Activated T-helper 1 cell treated with Interleukin-2 at 50 U/mL for 16 hours (primary cell): ENCODE data around the gene GNAI3.

Experiments used
- DNase-seq: peaks from one replicate; pipeline ENCODE4 v3.0.0-alpha.2; 2020; ENCODE audit warnings: low read depth

The GNAI3 gene

DNA sequence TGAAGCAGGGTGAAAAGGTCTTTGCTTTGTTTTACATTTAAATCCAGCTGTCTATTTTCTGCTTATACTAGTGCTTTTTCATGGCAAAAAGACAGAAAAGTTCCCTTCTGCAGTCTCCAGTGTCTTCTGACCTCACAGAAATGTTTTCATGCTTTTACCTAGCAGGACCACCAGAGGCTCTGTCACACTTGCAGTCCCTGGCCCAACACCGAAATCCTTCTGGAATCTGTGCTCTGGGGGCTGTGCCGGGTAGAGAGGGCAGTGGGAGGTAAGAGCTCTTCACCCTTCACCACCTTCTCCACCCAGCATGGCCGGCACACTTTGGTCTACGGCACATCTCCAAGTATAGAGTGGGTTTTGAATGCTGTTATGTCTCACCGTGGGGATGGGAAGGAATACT, 50.2 kb downstream of the GNAI3 start:
- no peak for DNase-seq

DNA sequence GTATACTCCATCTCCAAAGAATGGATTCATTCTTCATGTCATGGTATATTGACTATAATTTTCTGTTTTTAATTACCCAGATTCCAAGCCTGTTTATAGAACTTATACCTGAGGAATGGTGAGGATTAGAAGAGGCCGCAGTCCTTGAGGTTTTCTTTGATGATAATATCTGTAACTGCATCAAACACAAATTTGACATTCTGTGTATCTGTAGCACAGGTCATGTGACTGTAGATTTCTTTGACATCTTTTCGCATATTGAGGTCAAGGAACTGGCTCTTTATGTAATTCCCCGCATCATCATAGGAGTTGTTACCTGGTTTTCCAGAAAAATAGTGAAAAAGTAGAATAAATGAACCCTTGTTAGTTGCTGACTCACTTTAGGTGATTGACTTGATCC, 54.8 kb downstream of the GNAI3 start:
- DNase-seq = no peak

DNA sequence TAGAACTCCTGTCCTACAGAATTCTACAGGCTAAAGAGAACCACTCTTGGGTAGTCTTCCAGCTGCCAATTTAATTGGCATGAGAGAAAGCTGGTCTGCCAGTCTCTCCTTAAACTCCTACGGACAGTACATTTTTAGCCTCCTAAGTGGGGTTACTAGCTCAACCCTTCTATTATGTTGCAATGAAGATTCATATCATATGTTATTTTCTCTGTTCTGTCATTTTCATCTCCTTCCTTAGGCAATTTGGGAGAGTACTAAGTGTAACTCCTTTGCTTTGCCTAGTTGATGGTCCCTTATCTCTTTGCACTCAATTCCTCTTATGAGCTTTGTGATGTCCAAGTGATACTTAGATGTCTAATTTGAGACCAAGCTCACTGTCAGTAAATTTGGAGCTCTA, 57.0 kb downstream of the GNAI3 start:
- DNase-seq = no peak

DNA sequence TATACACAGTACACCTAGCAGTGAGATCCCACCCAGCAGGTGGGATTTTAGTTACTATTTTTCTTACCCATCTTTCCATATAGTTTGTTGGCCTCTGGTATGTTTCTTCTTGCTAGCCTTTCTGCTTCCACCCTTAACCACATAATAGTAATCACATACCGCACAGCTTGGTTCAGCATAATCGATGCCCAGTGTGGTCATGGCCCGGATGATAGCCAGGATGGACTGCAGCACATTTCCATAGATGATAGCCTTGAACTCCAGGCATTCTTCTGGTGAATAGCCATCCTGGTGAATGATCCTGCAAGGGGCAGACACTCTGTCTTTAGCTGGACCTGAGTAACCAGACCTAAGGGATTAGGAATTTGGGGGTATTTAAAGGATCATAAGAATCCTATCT, 61.5 kb downstream of the GNAI3 start:
- DNase-seq = no peak

DNA sequence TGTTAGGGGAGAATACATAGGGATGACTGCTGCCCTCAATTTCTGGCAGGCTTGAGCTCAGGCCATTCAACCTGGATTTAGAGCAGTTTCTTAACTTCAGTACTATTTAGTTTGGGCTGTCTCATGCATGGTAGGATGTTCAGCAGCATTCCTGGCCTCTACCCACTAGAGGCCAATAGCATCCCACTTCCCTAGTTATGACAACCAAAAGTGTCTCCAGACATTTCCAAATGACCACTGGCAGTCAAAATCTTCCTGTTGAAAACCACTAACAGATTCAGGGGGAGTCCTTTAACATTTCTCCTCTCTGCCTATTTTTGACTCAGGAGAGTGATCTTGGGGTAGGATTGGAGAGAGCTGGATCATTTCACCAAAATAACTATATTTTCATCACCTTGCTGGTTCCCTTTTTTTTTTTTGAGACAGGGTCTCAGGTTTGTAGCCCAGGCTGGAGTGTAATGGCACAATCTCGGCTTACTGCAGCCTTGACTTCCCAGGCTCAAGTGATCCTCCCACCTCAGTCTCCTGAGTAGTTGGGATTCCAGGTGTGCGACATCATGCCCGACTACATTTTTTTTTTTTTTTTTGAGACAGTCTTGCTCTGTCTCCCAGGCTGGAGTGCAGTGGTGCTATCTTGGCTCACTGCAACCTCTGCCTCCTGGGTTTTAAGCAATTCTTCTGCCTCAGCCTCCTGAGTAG, 62.3 kb downstream of the GNAI3 start:
- DNase-seq = no peak

DNA sequence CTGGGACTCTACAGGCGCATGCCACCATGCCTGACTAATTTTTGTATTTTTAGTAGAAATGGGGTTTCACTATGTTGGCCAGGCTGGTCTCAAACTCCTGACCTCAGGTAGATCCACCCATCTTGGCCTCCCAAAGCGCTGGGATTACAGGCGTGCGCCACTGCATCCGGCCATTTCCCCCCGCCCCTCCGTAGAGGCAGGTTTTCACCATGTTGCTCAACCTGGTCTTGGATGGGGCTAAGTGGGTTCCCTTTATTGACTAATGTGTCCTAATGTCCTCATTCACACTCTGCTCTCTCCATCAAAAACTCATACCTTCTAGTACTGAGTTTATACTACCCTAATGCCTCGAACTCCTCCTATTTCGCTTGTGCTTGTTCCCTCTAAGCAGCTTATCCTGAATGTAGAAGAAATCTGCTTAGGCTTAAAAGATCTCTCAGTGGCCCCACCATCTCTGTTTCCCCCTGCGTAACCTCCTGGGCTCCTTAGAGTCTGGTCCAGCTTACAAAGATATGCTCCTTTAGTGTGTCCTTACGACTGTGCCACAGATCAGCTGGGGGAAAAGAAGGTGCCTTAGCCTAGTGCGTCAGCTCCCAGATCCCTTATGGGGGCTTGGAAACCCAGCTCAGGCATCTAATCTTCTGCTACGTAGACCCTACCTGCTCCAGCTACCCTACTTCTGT, 63.0 kb downstream of the GNAI3 start:
- no peak for DNase-seq

DNA sequence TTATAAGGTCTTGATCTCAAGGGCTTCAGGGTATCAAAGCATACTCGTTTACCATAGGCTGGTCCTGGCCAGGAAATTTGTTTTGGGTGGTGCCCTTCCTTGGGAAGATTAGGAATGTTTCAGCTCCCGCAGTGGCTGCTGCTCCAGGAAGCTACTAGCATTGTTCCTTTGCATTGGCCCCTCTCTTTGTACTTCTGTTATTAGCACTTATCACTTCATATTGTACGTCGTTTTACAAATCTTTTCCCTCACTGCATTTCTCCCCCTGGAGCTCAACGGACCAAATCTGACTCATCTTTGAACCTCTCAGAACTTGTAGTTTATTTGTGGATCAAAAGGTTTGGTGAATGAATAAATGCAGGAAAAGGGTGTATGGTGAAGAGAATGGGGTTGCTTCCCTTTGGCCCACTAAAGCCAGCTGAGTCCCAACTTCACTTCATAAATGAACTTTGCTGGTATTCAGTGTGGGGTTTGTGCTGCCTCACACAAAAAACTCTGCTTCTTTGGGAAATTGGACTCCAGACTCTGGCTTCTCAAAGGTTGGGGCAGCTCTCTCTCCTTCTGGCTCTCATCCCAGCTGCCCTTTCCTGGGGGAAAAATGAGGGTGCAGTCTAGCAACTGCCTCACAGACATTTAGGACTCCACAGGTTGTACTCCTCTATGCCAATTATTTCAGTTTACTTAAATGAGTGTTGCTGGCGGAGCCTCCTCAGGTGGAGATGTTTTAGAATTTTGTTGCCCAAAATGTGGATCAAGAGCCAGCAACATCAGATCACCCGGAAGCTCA, 65.1 kb downstream of the GNAI3 start:
- DNase-seq = no peak

DNA sequence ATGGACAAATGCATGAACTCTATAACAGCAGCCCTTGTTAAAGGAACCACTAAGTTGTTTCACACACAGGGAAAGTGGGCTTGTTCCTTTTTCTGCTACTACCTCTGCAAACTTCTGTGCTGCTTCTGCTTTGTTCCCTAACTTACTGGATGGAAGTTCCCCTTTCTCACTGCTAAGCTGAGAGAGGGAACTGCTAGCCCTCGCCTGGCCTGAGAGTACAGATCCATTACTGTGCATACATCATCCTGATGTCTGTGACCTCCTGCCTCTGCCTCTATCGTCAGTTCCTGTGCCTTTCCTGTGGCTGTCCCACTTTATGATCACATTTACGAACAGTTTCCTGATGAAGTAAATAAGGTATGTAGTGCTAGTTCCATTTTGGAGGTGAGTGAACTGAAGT, 67.5 kb downstream of the GNAI3 start:
- DNase-seq = no peak

DNA sequence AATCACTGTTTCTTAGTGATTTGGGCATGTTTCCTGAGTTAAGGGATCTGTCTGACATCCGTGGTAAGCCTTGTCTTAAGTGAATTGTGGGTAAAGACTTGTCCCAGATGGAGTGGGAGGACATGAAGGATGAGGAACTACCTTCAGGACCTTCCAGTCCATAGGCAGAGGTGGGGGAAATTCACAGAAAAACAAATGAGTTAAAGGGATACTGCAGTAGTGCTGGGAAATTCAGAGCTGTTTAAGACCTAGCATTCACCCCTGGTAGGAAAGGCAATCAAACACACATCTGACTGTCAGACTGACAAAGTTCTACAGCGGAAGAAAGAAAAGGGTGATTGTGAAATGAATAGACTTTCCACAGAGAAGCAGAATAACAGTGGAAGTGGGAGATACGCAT, 68.0 kb downstream of the GNAI3 start:
- DNase-seq = no peak

DNA sequence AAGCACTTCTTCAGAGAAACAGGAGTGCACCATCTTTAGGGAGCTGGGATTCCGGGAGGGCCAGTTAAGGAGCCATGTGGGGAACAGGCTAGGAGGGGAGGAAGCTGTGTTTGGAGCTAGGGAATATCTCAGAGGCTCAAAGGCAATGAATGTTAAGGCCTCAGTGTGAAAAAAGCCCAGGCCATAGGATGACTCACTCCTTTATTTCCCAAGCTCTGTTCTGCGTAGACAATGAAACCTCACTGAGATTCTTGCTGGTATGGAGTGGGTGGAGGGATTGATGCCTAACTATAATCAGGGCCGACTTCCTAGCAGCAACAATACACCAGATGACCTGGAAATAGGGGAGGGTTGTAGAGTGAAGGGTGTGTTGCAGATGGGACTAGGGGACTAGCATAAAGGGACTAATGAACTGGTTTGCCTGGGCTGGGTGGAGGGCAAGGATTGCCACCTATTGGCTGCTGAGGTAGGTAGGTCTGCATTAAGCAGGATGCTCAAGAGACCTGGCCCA, 68.9 kb downstream of the GNAI3 start:
- no peak for DNase-seq

DNA sequence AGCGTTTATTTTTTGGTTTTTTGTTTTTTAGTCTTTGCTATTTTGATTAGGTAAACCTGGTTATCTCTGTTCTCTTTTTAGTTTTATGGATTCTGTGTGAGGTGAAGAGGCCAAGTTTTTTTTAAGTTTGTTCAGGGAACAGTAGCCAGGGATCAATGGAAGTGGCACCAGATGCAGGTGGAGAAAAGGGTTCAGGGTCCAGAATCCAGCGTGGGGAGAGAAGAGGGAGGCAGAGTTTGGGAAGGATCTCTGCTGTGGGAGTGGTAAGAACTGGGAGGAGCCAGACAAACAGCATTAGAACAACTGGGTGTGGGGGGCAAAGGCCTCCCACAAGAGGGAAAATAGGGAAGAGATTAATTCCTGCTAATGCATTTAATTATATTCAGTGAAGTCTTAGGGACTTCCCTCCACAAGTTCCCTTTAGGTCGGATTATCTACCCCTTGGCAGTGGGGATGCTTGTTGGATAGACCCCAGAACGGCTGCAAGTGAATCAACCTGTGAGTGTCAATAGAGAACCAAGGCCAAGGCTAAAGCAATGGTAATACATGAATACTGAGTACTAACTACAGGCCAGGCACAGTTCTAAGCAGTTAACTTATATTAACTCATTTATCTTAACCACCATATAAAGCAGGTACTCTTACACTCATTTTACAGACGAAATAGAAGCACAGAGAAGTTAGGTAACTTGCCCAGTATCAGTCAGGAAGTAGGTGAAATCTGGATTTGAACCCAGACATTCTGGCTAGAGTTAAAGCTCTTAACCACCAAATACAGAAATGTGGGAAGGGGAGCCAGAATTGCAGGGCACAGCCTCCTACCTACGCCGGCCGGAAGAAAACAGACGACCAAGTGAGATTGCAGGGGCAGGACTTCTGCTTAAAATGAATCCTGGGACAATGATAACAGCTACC, 70.5 kb downstream of the GNAI3 start:
- DNase-seq = no peak

DNA sequence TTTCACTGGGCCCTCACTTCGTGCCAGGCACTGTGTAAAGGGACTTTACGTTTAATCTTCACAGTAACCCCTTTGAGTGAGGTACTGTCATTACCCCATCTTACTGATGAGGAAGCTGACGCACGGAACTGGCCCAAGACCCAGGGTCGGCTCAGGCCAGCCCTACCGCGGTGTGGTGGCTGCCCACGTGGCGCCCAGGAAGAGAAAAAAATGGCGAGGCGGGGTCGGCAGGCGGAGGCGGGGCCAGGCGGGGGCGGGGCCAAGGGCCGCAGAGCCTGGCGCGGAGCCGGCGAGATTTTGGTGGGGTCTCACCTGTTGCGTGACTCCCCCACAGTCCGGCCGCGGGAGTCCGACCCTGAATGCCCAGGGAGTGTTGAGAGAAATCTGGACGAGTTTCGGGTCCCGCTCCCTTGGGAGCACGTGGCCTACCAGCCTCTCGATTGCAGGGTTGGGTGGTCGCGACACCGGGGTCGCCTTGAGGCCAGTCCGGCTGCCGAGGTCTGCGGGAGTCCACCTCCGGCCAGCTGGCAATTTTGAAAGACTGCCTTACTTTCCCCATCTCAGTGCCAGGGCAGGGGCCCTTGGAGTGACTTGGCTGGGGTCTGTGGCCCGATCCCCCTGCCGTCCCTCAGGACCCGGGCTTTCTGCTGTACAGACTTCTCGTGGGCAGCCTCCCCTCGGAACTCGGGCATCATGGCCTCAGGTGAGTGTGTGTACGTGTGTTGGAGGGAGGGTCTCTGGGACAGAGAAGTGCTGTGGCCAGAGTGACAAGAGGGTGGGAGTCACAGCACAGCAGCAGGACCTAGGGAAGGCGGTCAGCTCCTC, 71.4 kb downstream of the GNAI3 start, which contains the start of the genes AMPD2 and GNAT2:
AMPD2 (plus strand) TSS at position 262 of the 825 bp plus-strand sequence. CDS start 1,339 bp downstream, outside the sequence.
GNAT2 (minus strand) TSS at position 41 of the 825 bp plus-strand sequence. CDS start 6,746 bp downstream, outside the sequence.
- peak; percentile 58 for DNase-seq

DNA sequence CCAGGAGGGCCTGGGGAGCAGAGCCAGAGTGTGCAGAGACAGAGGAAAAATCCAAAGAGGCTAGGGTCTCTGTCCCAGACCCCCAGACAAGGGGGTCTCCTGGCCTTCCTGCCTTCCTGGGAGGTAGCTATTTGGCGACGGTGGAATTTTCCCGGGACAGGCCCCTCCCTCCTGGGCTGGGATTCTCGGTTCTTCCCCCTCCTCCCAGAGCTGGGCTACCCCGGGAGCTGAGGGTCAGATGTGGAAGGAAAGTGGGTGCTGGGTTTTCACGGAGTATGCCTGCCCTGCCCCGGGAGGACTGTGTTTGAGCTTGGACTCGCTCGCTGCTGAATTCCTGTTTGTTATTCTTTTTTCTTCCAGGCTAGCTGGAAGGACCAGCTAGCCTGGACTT, 72.0 kb downstream of the GNAI3 start:
- DNase-seq = no peak

DNA sequence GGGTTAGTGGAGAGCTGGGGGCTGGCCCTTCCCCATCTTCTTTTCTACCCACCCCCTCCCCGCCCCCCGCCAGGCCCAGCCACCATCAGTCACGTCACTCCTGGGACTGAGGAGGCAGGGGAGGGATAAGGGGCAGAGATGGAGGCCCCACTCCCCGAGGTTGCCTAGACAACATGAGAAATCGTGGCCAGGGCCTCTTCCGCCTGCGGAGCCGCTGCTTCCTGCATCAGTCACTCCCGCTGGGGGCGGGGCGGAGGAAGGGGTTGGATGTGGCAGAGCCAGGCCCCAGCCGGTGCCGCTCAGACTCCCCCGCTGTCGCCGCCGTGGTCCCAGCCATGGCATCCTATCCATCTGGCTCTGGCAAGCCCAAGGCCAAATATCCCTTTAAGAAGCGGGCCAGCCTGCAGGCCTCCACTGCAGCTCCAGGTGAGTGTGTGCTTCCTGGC, 72.4 kb downstream of the GNAI3 start:
- peak; percentile 94 for DNase-seq

DNA sequence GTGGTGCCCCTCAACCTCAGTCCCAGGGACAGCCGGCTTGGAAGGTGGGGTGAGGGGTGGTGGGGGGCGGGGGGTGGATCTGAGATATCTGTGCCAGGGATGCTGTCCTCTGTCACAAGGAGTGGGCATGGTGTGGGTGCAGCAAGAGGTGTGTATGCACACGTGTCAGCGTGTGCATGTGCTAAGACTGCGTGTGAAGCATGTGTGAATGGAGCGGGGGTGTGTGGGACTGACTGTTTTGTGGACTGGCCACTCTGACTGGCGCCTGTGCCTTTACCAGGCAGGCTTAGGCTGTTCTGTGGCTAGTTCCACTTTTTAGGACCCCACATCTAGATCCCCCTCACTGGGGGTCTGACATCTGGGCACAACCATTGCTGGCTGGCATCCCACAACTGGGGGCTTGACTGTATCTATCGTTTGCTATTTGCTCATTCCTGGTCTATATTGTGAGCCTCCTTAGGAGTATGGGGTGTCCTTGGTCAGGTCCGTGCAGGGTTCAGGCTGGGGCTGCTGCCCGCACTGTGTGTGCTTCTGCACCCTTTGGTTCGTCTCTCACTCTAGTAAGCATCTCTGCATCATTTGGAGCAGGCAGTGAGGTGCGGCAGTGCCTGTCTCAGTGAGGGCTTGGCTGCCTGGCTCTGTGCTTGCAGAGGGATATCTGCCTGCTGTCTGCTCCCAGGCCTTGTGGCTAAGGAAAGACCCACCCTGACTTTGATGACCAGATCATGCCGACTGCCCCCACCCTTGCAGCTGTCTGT, 73.1 kb downstream of the GNAI3 start:
- DNase-seq = no peak

DNA sequence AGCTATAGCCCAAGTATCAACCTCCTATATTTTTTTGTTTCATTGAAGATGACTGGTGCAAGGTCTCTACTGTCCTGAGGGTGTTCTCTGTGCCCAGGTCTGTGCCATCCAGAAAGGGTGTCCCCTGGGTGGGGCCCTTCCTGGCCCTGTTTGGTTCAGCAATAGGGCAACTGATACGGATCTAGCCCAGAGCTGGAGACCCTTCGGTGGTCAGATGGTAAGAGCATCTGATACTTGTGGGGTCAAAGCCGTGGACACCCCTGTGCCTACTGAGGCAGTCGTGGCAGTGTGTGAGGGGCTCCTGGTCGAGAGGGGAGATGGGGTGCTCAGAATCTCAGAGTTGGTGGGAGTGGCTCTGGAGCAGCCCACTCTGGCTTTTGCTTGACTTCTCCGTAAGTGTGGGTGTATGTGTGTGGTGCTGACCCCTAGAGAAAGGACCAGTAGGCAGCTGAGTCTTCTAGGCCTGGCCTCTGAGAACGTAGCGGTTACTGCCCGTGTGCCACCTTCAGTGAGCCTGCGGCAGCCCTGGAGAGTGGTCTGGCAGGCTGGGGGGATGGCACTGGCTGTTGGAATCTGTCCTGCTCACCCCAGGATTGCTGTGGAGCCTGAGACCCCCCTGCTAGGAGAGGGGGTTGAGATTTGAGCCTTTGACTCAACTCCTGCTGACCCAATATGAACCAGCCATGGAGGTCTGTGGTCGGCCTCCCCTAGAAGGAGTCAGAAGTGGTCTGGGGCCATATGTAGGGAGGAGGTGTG, 73.9 kb downstream of the GNAI3 start:
- DNase-seq = no peak

DNA sequence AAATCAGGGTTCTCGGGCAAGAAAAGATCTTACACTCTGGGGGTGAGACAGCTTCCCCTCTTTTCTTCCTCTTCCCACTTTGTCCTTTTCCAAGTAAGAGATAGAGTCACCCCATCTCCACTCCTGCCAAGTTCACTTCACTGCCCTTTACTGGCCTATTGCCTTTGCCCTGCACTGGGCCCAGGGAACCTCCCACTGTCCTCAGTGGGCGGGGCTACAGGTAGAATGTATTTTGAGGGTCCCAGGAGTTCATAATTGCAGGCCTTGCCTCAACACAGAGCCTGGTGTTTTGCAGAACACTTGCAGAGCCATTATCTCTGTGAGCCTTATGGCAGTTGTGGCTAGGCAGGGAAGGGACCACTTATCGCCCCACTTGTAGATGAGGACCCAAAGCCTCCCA, 74.5 kb downstream of the GNAI3 start:
- no peak for DNase-seq

DNA sequence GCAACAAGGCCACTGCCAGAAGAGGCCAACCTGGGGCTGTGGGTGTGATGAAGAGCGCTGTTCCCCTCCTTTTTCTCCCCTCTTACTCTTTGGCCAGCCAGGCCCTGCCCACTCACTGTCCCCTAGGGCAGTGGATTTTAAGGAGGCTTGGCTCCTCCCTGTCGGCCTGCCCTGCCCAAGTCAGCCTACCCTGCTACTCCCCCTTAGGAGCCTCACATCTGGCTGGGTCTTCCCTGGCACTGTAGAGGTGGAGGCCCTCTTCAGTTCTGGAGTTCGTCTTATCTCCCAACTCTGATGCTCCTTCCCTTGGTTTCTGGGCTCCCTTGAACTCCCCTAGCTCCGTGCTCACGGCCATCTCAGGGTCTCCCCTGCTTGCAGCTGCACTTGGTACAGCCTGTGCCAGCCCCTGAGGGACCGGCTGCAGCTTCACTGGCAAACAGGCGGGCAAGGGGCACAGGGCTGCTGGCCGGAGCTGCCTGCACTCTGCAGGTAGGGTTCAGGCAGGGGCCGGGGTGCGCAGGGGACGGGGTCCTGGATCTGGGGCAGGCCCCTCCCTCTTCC, 75.3 kb downstream of the GNAI3 start:
- DNase-seq = no peak
